Bronchial epithelial cell (primary cell): ENCODE results near the gene MEP1A. TPM values are rescaled to one million over a fixed set of nuclear protein-coding genes. Genes with fewer than 3 reads are reported as not detected.

Experiments
- DNase-seq: peaks from one replicate; pipeline ENCODE4 v3.0.0-alpha.2; 2010; ENCODE audit warnings: low read depth
- FAIRE-seq: peaks from 2 replicates; lab custom pipeline; 2011; peaks lifted over from hg19 to GRCh38; lab: Jason Lieb, UNC
- H3K27me3 ChIP-seq: 2 replicates; pipeline ENCODE4 v1.5.1; 2011; ENCODE audit warnings: low read length; ENCODE audit not compliant: control insufficient read depth, insufficient read depth
- H3K36me3 ChIP-seq: 2 replicates; pipeline ENCODE4 v1.5.1; 2011; ENCODE audit warnings: low read length; ENCODE audit not compliant: control insufficient read depth, insufficient read depth
- H3K4me3 ChIP-seq: 2 replicates; pipeline ENCODE4 v1.5.1; 2011; ENCODE audit warnings: mild to moderate bottlenecking, low read depth, low read length, control low read depth
- total RNA-seq: library from RNA; depleted of rRNA; stranded (reverse); fragments of >200 nt; gene quantifications from 2 replicates; pipeline ENCODE4 v1.2.1, GENCODE V29; 2014
- TF ChIP-seq, protein P1 (sequence below): IDR thresholded peaks from 2 replicates; pipeline ENCODE4 v1.5.1; 2011; ENCODE audit warnings: mild to moderate bottlenecking, moderate library complexity, low read length, control low read depth, inconsistent platforms; ENCODE audit not compliant: insufficient read depth, severe bottlenecking

The MEP1A gene
- total RNA-seq, 1 donor from 2014 or later: not detected

DNA sequence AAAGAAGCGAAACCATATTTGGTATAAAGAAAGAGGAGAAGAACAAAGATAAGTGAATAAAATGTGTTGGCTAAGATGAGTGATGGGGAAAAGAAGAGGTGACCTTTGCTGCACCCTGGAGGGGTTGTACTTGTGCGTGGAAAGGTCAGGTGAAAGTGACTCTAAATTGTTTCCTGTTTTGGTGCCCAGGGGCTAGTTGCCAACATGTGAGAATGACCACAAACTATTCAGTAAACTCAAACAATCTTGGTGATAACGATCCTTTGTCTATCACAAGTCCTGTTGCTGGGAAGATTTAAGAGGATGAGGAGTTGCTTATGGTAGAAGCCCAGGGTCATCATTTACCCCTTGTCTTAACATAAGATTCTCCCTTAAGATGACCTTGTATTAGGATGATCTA, 70.6 kb downstream of the MEP1A start:
- DNase-seq: no peak
- Histone ChIP-seq H3K4me3 (no peak overlapping the region), H3K36me3 (no peaks in the 10 kb centered on the region), H3K27me3 (no peaks in the 10 kb centered on the region)
- no peak for FAIRE-seq
- TF ChIP-seq, protein P1, sequence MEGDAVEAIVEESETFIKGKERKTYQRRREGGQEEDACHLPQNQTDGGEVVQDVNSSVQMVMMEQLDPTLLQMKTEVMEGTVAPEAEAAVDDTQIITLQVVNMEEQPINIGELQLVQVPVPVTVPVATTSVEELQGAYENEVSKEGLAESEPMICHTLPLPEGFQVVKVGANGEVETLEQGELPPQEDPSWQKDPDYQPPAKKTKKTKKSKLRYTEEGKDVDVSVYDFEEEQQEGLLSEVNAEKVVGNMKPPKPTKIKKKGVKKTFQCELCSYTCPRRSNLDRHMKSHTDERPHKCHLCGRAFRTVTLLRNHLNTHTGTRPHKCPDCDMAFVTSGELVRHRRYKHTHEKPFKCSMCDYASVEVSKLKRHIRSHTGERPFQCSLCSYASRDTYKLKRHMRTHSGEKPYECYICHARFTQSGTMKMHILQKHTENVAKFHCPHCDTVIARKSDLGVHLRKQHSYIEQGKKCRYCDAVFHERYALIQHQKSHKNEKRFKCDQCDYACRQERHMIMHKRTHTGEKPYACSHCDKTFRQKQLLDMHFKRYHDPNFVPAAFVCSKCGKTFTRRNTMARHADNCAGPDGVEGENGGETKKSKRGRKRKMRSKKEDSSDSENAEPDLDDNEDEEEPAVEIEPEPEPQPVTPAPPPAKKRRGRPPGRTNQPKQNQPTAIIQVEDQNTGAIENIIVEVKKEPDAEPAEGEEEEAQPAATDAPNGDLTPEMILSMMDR: no peak

DNA sequence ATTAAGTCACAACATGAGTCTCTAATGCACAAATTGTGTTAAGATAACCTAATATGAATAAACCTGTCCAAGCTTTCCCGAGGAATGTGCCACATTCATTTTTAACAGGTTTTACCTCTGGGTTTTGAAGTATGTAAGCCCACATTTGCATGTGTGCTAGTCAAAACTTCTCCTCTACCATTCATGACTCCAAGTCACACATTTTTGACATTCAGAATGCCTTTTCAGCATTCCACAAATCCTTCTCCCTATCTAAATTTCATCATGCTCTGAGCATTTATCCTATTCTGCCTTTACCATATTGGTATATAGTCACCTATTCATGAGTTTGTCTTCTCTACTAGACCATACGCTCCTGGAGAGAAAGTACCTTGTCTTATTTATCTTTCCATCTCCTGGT, 72.0 kb downstream of the MEP1A start:
- TF ChIP-seq, protein P1: no peak
- DNase-seq (no peak), FAIRE-seq (no peak)
- no peaks in the 10 kb centered on the region for H3K27me3 ChIP-seq
- no peak overlapping the region for H3K4me3 ChIP-seq
- no peaks in the 10 kb centered on the region for H3K36me3 ChIP-seq

GRCh38 chr6:46867411-46867810, 74.2 kb downstream of the MEP1A start:
- TF ChIP-seq, protein P1: no peak
- FAIRE-seq (no peak), DNase-seq (peak; percentile 42)
- no peaks in the 10 kb centered on the region for H3K27me3 ChIP-seq
- no peak overlapping the region for H3K4me3 ChIP-seq
- H3K36me3 ChIP-seq: no peaks in the 10 kb centered on the region

GRCh38 chr6:46876126-46876525, 82.9 kb downstream of the MEP1A start:
- H3K27me3 ChIP-seq: no peaks in the 10 kb centered on the region
- TF ChIP-seq, protein P1: no peak
- H3K4me3 ChIP-seq: no peak overlapping the region
- FAIRE-seq (peak; percentile 77), DNase-seq (peak; percentile 99)
- no peaks in the 10 kb centered on the region for H3K36me3 ChIP-seq

DNA sequence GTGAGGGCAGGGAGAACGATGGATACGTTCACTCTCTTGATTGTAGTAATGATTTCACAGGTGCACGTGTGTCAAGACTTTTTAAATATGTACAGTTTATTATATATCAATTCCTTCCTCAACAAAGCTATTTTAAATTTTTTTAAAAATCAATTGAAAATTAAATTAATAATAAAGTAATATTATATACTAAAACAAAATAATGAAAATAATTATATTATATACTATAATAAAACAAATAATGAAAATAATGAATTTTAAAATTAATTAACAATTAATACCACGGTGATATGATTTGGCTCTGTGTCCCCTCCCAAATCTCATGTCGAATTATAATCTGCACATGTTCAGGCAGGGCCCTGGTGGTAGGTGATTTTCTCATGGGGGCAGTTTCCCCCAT, 85.8 kb downstream of the MEP1A start:
- H3K36me3 ChIP-seq: no peaks in the 10 kb centered on the region
- H3K4me3 ChIP-seq: no peak overlapping the region
- TF ChIP-seq, protein P1: no peak
- H3K27me3 ChIP-seq: no peaks in the 10 kb centered on the region
- FAIRE-seq (no peak), DNase-seq (no peak)

- Histone ChIP-seq H3K4me3 (no peak overlapping the region), H3K36me3 (no peaks in the 10 kb centered on the region), H3K27me3 (no peaks in the 10 kb centered on the region)
- DNase-seq (no peak), FAIRE-seq (no peak)
- TF ChIP-seq, protein P1: no peak
Measured at GRCh38 chr6:46882645-46883044, 89.5 kb downstream of the MEP1A start.
